MCF 10A (cell line): Measurements from ENCODE around the gene SLC22A5. TPM values are rescaled to one million over a fixed set of nuclear protein-coding genes. Genes with fewer than 3 reads are reported as not detected.

Source experiments
- BruUV-seq: library from RNA; stranded (reverse); fragments of 400-500 nt; replicated peaks from 2 replicates; lab custom pipeline; 2021; lab: Mats Ljungman, UMichigan
- CTCF ChIA-PET: fragments of 300-600 bp; sonication (Branson Sonifier 250); formaldehyde crosslinking; extraction: SDS; loops from one replicate; lab custom pipeline; 2021; ENCODE audit warnings: antibody characterized with exemption, inconsistent platforms; lab: Yijun Ruan, JAX
- POLR2A ChIA-PET: fragments of 300-600, 350-650 bp; sonication (Branson Sonifier 250); formaldehyde crosslinking; extraction: SDS; loops from one replicate; lab custom pipeline; 2020; ENCODE audit warnings: antibody characterized with exemption, inconsistent platforms; lab: Yijun Ruan, JAX
- DNase-seq: peaks from one replicate; pipeline ENCODE4 v3.0.0-alpha.2; 2018; ENCODE audit not compliant: unreplicated experiment
- H3K27ac Mint-ChIP-seq: one replicate; pipeline ENCODE4 v1.8.0; 2022; ENCODE audit warnings: mild to moderate bottlenecking, low read depth, mixed read lengths; ENCODE audit not compliant: unreplicated experiment
- H3K27me3 Mint-ChIP-seq: one replicate; pipeline ENCODE4 v1.8.0; 2022; ENCODE audit warnings: mixed read lengths; ENCODE audit not compliant: insufficient read depth, unreplicated experiment
- H3K36me3 Mint-ChIP-seq: one replicate; pipeline ENCODE4 v1.8.0; 2022; ENCODE audit warnings: mild to moderate bottlenecking, moderate library complexity, mixed read lengths; ENCODE audit not compliant: insufficient read depth, unreplicated experiment
- H3K4me1 Mint-ChIP-seq: one replicate; pipeline ENCODE4 v1.8.0; 2022; ENCODE audit warnings: mixed read lengths; ENCODE audit not compliant: insufficient read depth, unreplicated experiment
- H3K4me3 Mint-ChIP-seq: one replicate; pipeline ENCODE4 v1.8.0; 2022; ENCODE audit warnings: mild to moderate bottlenecking, moderate library complexity, mixed read lengths; ENCODE audit not compliant: unreplicated experiment
- H3K9me3 Mint-ChIP-seq: one replicate; pipeline ENCODE4 v1.8.0; 2022; ENCODE audit warnings: mixed read lengths; ENCODE audit not compliant: unreplicated experiment
- CTCF ChIP-seq: fragments of 200-600 bp; IDR thresholded peaks from one replicate; pipeline ENCODE4 v1.8.0; 2022; ENCODE audit warnings: antibody characterized with exemption, mild to moderate bottlenecking; ENCODE audit not compliant: unreplicated experiment
- intact Hi-C: fragments of 100-400 bp; cut with micrococcal nuclease; formaldehyde crosslinking; loops from 2 replicates; pipeline ENCODE4 v1.14.1; 2022
- total RNA-seq: library from RNA; stranded (reverse); gene quantifications from 2 replicates; pipeline ENCODE4 v1.2.3, GENCODE V29; 2022

The SLC22A5 gene
- total RNA-seq, 1 experiment from 2014 or later = 167 TPM

GRCh38 chr5:132368186-132368585 is 1.3 kb upstream of the SLC22A5 start:
- H3K4me3 Mint-ChIP-seq = peak overlapping the region; percentile 79
- ChIA-PET POLR2A (interaction anchor here (0.7 to 11.9 kb wide), 21 partner anchors 13 to 613 kb away, joined by 3 to 178 read pairs (median 5); partner anchors contain the start of genes IRF1, P4HA2 and SLC22A4), CTCF (interaction anchor here (0.6 to 5.0 kb wide), 20 partner anchors 10 to 303 kb away, joined by 3 to 37 read pairs (median 4); partner anchors contain the start of genes IRF1 and SLC22A4)
- peaks cover 50% of the 10 kb centered on the region for H3K4me1 Mint-ChIP-seq
- no peaks in the 10 kb centered on the region for H3K27me3 Mint-ChIP-seq
- TF ChIP-seq CTCF = no peak
- H3K36me3 Mint-ChIP-seq = peaks cover 24% of the 10 kb centered on the region
- H3K27ac Mint-ChIP-seq = peak overlapping the region; percentile 43
- no peaks in the 10 kb centered on the region for H3K9me3 Mint-ChIP-seq
- intact Hi-C loops = loop anchor here (2.0 to 5.0 kb wide), 2 partner anchors 21 to 141 kb away; partner anchors contain the start of gene P4HA2
- peak; percentile 49 for DNase-seq
- BruUV-seq = no TSS peak

GRCh38 chr5:132369007-132369473 is 470 bp upstream of the SLC22A5 start:
- TF ChIP-seq CTCF = no peak
- H3K27me3 Mint-ChIP-seq = no peaks in the 10 kb centered on the region
- POLR2A ChIA-PET = interaction anchor here (0.6 to 11.9 kb wide), 38 partner anchors 8 to 1285 kb away, joined by 3 to 178 read pairs (median 5); partner anchors contain the start of genes IRF1, P4HA2 and SLC22A4
- peaks cover 44% of the 10 kb centered on the region for H3K4me1 Mint-ChIP-seq
- no peak for DNase-seq
- intact Hi-C loops = loop anchor here (1.0 to 5.0 kb wide), 4 partner anchors 20 to 304 kb away; partner anchors contain the start of gene P4HA2
- H3K36me3 Mint-ChIP-seq = peaks cover 27% of the 10 kb centered on the region
- H3K9me3 Mint-ChIP-seq = no peaks in the 10 kb centered on the region
- CTCF ChIA-PET = interaction anchor here (0.6 to 5.0 kb wide), 15 partner anchors 11 to 188 kb away, joined by 3 to 37 read pairs (median 5); partner anchors contain the start of genes IRF1 and SLC22A4
- peak overlapping the region; percentile 39 for H3K27ac Mint-ChIP-seq
- BruUV-seq = TSS peak; percentile 71
- peak overlapping the region; percentile 79 for H3K4me3 Mint-ChIP-seq

- H3K4me1 Mint-ChIP-seq = peaks cover 43% of the 10 kb centered on the region
- H3K27ac Mint-ChIP-seq = peak overlapping the region; percentile 39
- H3K36me3 Mint-ChIP-seq = peaks cover 39% of the 10 kb centered on the region
- no TSS peak for BruUV-seq
- intact Hi-C loops = loop anchor here (1.0 to 2.0 kb wide), 2 partner anchors 98 to 190 kb away; no protein-coding TSS in a partner anchor
- H3K9me3 Mint-ChIP-seq = no peaks in the 10 kb centered on the region
- DNase-seq = no peak
- H3K4me3 Mint-ChIP-seq = peak overlapping the region; percentile 79
- ChIA-PET POLR2A (interaction anchor here (0.6 to 11.9 kb wide), 25 partner anchors 9 to 143 kb away, joined by 3 to 178 read pairs (median 5); partner anchors contain the start of genes IRF1, P4HA2 and SLC22A4), CTCF (interaction anchor here (0.6 to 5.0 kb wide), 13 partner anchors 17 to 833 kb away, joined by 3 to 37 read pairs (median 3); no protein-coding TSS in a partner anchor)
- H3K27me3 Mint-ChIP-seq = no peaks in the 10 kb centered on the region
- TF ChIP-seq CTCF = no peak
Observed at GRCh38 chr5:132370181-132370970, 866 bp downstream of the SLC22A5 start.
